Mesenchymal stem cell (in vitro differentiated cells and primary cell): ENCODE data around the gene COL25A1.
"Not testable (repeated sequence)": the region's sequence is repeated elsewhere in the genome, so short reads cannot be mapped to it uniquely, and the experiment has no call there.

ENCODE experiments used
- DNase-seq: peaks from one replicate; pipeline ENCODE4 v3.0.0-alpha.2; 2013
- H2AFZ ChIP-seq: one replicate; pipeline ENCODE4 v1.6.1; 2013; ENCODE audit warnings: low read depth, mild to moderate bottlenecking, control low read depth, inconsistent platforms, low read length, moderate library complexity
- H2AK5ac ChIP-seq: 2 replicates; pipeline ENCODE4 v1.6.1; 2013; ENCODE audit warnings: low read length, moderate library complexity, mild to moderate bottlenecking, inconsistent platforms; ENCODE audit not compliant: severe bottlenecking
- H2BK120ac ChIP-seq: one replicate; pipeline ENCODE4 v1.6.1; 2013; ENCODE audit warnings: low read depth, mild to moderate bottlenecking, inconsistent platforms, low read length, moderate library complexity
- H2BK12ac ChIP-seq, 2 experiments: one replicate each; pipeline ENCODE4 v1.6.1; 2013; ENCODE audit warnings: inconsistent platforms in 2 of 2, low read length in 2 of 2, mild to moderate bottlenecking in 2 of 2, moderate library complexity in 2 of 2, control low read depth in 1 of 2
- H2BK15ac ChIP-seq: one replicate; pipeline ENCODE4 v1.6.1; 2013; ENCODE audit warnings: mild to moderate bottlenecking, low read depth, inconsistent platforms; ENCODE audit not compliant: poor library complexity, severe bottlenecking
- H2BK5ac ChIP-seq: 2 replicates; pipeline ENCODE4 v1.6.1; 2013; ENCODE audit warnings: low read depth, mild to moderate bottlenecking, low read length, control low read depth, inconsistent platforms; ENCODE audit not compliant: poor library complexity, severe bottlenecking
- H3K14ac ChIP-seq, 2 experiments: one replicate each; pipeline ENCODE4 v1.6.1; 2013; ENCODE audit warnings: inconsistent platforms in 2 of 2, low read length in 2 of 2, control low read depth in 1 of 2, mild to moderate bottlenecking in 1 of 2, moderate library complexity in 1 of 2
- H3K18ac ChIP-seq, 2 experiments: one replicate each; pipeline ENCODE4 v1.6.1; 2013; ENCODE audit warnings: inconsistent platforms in 2 of 2, low read length in 2 of 2, control low read depth in 1 of 2, low read depth in 1 of 2, mild to moderate bottlenecking in 1 of 2
- H3K23ac ChIP-seq, 2 experiments: one replicate each; pipeline ENCODE4 v1.6.1; 2013; ENCODE audit warnings: inconsistent platforms in 2 of 2, low read length in 2 of 2, mild to moderate bottlenecking in 2 of 2, moderate library complexity in 2 of 2, control low read depth in 1 of 2
- H3K27ac ChIP-seq: 2 replicates; pipeline ENCODE4 v1.5.1; 2013; ENCODE audit warnings: mild to moderate bottlenecking, moderate library complexity, low read length, control low read depth, inconsistent platforms; ENCODE audit not compliant: poor library complexity, severe bottlenecking
- H3K27me3 ChIP-seq, 2 experiments: 2 replicates each; pipeline versions ENCODE4 v1.6.1 to v1.7.0; 2013; ENCODE audit warnings: low read length in 2 of 2, mild to moderate bottlenecking in 2 of 2, moderate library complexity in 2 of 2, control low read depth in 1 of 2, inconsistent platforms in 1 of 2; ENCODE audit not compliant: control insufficient read depth in 1 of 2, insufficient read depth in 1 of 2
- H3K36me3 ChIP-seq, 2 experiments: 2 replicates each; pipeline versions ENCODE4 v1.6.1 to v1.7.0; 2013; ENCODE audit warnings: low read length in 2 of 2, control low read depth in 1 of 2, inconsistent platforms in 1 of 2, low read depth in 1 of 2, mild to moderate bottlenecking in 1 of 2; ENCODE audit not compliant: insufficient read depth in 2 of 2, control insufficient read depth in 1 of 2
- H3K4ac ChIP-seq, 2 experiments: one replicate each; pipeline ENCODE4 v1.6.1; 2013; ENCODE audit warnings: inconsistent platforms in 2 of 2, low read length in 2 of 2, mild to moderate bottlenecking in 2 of 2, moderate library complexity in 2 of 2, control low read depth in 1 of 2, low read depth in 1 of 2
- H3K4me1 ChIP-seq: 2 replicates; pipeline ENCODE4 v1.6.1; 2013; ENCODE audit warnings: low read depth, low read length, control low read depth; ENCODE audit not compliant: control insufficient read depth, insufficient read depth
- H3K4me2 ChIP-seq: 2 replicates; pipeline ENCODE4 v1.6.1; 2013; ENCODE audit warnings: low read length, mild to moderate bottlenecking, inconsistent platforms; ENCODE audit not compliant: poor library complexity, severe bottlenecking
- H3K4me3 ChIP-seq, 2 experiments: 2 replicates each; pipeline versions ENCODE4 v1.5.1 to v1.7.0; 2013; ENCODE audit warnings: low read length in 2 of 2, mild to moderate bottlenecking in 2 of 2, control low read depth in 1 of 2, low read depth in 1 of 2; ENCODE audit not compliant: insufficient read depth in 1 of 2
- H3K79me1 ChIP-seq: replicated peaks from 2 replicates; pipeline ENCODE4 v1.6.1; 2013; ENCODE audit warnings: mild to moderate bottlenecking, control low read depth, low read length, inconsistent platforms; ENCODE audit not compliant: poor library complexity, severe bottlenecking
- H3K9ac ChIP-seq: 2 replicates; pipeline ENCODE4 v1.7.0; 2013; ENCODE audit warnings: mild to moderate bottlenecking, low read length, moderate library complexity
- H3K9me3 ChIP-seq: 2 replicates; pipeline ENCODE4 v1.7.0; 2013; ENCODE audit warnings: mild to moderate bottlenecking, low read length; ENCODE audit not compliant: control insufficient read depth
- H4K8ac ChIP-seq: one replicate; pipeline ENCODE4 v1.6.1; 2013; ENCODE audit warnings: inconsistent platforms, mild to moderate bottlenecking, low read length, moderate library complexity
- H4K91ac ChIP-seq: one replicate; pipeline ENCODE4 v1.6.1; 2013; ENCODE audit warnings: mild to moderate bottlenecking, low read length, inconsistent platforms
- WGBS: methylation state at CpG from one replicate; pipeline ENCODE4 v1.1.7; 2013; ENCODE audit warnings: mixed read lengths; 5-methylcytosine and 5-hydroxymethylcytosine counted together

Gene COL25A1

DNA sequence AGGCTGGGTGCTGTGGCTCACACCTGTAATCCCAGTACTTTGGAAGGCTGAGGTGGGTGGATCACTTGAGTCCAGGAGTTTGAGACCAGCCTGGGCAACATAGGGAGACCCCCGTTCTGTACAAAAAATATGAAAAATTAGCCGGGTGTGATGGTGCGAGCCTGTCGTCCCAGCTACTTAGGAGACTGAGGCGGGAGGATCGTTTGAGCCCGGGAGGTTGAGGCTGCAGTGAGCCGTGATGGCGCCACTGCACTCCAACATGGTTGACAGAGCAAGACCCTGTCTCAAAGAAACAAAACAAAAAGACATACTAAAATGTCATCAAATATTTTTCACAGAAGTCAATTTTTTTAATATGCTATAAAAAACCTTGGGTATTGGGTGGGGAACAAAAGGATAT lies 432.5 kb downstream of the COL25A1 start:
- not testable (repeated sequence) for H2BK12ac ChIP-seq, H4K91ac ChIP-seq, H3K4ac ChIP-seq, H3K9ac ChIP-seq, H2AFZ ChIP-seq, H2BK15ac ChIP-seq, H3K18ac ChIP-seq, H3K79me1 ChIP-seq, H3K9me3 ChIP-seq, H3K4me1 ChIP-seq, H3K27me3 ChIP-seq, DNase-seq, H2BK5ac ChIP-seq, H2BK120ac ChIP-seq, H3K23ac ChIP-seq, H2AK5ac ChIP-seq, H3K4me3 ChIP-seq, H3K36me3 ChIP-seq, H4K8ac ChIP-seq, H3K14ac ChIP-seq, H3K27ac ChIP-seq, H3K4me2 ChIP-seq
- WGBS = 98% methylated on average over 7 of the region's 9 CpGs

DNA sequence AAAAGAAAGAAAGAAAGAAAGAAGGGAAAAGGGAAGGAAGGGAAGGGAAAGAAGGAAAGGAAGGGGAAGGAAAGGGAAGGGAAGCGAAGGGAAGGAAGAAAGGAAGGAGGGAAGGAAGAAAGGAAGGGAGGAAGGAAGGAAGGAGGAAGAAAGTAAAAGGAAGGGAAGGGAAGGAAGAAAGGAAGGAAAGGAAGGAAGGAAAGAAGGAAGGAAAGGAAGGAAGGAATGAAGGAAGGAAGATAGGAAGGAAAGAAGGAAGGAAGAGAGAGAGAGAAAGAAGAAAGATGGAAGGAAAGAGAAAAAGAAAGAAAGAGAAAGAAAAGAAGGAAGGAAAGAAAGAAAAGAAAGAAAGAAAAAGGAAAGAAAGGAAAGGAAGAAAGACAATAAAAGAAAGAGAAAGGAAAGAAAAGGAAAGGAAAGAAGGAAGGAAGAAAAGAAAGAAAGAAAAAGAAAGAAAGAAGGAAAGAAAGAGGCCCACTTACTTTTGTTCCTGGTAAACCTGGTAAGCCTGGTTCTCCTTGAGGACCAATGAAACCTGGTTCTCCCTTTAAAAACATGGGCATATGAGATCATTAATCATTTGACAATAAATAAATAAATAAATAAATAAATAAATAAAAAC lies 433.7 kb downstream of the COL25A1 start:
- DNase-seq = no peak
- Histone ChIP-seq H2BK5ac (no peak overlapping the region), H3K27me3 (no peaks in the 10 kb centered on the region), H4K8ac (no peak overlapping the region), H3K14ac (no peak overlapping the region), H3K18ac (no peak overlapping the region), H3K27ac (no peak overlapping the region), H3K9ac (no peak overlapping the region), H2AFZ (no peak overlapping the region), H3K4me2 (no peak overlapping the region), H3K4me3 (no peak overlapping the region), H3K23ac (no peak overlapping the region), H2BK120ac (no peak overlapping the region), H3K9me3 (no peaks in the 10 kb centered on the region), H3K36me3 (no peaks in the 10 kb centered on the region), H3K4ac (no peak overlapping the region), H2BK12ac (no peak overlapping the region), H2AK5ac (no peak overlapping the region), H3K79me1 (no peaks in the 10 kb centered on the region), H3K4me1 (no peaks in the 10 kb centered on the region), H2BK15ac (no peak overlapping the region), H4K91ac (no peak overlapping the region)
- WGBS = 92% methylated on average over 1 of the region's 1 CpG

DNA sequence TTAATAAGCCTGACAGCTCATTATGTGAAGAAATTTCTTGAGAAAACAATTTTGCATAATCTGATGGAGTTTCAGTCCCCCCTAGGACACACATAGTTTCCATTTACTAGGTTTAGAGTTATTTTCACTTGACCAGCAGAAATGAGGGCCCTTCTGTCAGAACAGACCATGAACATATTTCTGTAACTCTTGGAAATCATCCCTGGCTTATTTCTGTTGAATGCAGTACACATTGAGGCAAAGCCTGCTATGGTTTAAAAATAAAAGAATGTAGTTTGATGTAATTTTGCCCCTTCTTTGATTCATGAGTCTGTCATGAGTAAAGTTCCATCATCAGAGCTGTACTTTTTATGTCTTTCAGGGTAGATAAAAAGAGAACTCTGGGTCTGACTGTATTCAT lies 435.0 kb downstream of the COL25A1 start:
- H3K4me2 ChIP-seq = no peak overlapping the region
- no peak overlapping the region for H3K9ac ChIP-seq
- no peaks in the 10 kb centered on the region for H3K4me1 ChIP-seq
- H2BK12ac ChIP-seq = no peak overlapping the region
- no peak overlapping the region for H2AK5ac ChIP-seq
- no peak overlapping the region for H3K23ac ChIP-seq
- H3K9me3 ChIP-seq = no peaks in the 10 kb centered on the region
- H3K4me3 ChIP-seq = no peak overlapping the region
- no peaks in the 10 kb centered on the region for H3K36me3 ChIP-seq
- no peak overlapping the region for H3K27ac ChIP-seq
- H4K8ac ChIP-seq = no peak overlapping the region
- no peak overlapping the region for H3K4ac ChIP-seq
- no peak overlapping the region for H2AFZ ChIP-seq
- H4K91ac ChIP-seq = no peak overlapping the region
- H2BK5ac ChIP-seq = no peak overlapping the region
- H3K27me3 ChIP-seq = no peaks in the 10 kb centered on the region
- H2BK120ac ChIP-seq = no peak overlapping the region
- no peak for DNase-seq
- no peak overlapping the region for H3K14ac ChIP-seq
- no peak overlapping the region for H3K18ac ChIP-seq
- no peak overlapping the region for H2BK15ac ChIP-seq
- H3K79me1 ChIP-seq = no peaks in the 10 kb centered on the region

DNA sequence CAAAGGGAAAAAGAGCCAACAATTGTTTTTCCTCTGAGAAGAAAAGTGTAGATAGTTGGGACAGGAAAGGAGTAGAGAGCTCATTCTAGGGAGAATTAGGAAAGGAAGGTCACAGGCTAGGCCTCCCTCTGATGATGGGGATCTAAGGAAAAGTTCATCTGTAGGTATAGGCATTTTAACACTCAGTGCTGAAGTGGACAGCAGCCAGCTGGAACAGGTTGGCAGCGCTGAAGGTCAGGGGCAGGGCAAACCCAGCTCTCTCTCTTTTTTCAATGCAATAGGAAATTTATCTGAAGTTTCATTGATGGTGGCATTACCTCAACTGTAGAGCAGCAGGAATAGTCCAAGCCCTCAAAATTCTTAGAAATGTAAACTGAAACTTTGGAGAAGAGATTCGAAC lies 441.1 kb downstream of the COL25A1 start:
- no CpG with 5 or more reads among the region's 2 CpGs for WGBS
- no peak overlapping the region for H2BK15ac ChIP-seq
- H3K9ac ChIP-seq = no peak overlapping the region
- no peak overlapping the region for H3K4me2 ChIP-seq
- H2AK5ac ChIP-seq = no peak overlapping the region
- no peak for DNase-seq
- no peak overlapping the region for H3K4me3 ChIP-seq
- no peak overlapping the region for H4K8ac ChIP-seq
- H3K9me3 ChIP-seq = no peaks in the 10 kb centered on the region
- no peaks in the 10 kb centered on the region for H3K4me1 ChIP-seq
- H2AFZ ChIP-seq = no peak overlapping the region
- no peak overlapping the region for H2BK120ac ChIP-seq
- no peak overlapping the region for H3K27ac ChIP-seq
- no peak overlapping the region for H4K91ac ChIP-seq
- no peak overlapping the region for H2BK12ac ChIP-seq
- H3K23ac ChIP-seq = no peak overlapping the region
- H3K27me3 ChIP-seq = no peaks in the 10 kb centered on the region
- H3K4ac ChIP-seq = no peak overlapping the region
- H2BK5ac ChIP-seq = no peak overlapping the region
- H3K36me3 ChIP-seq = no peaks in the 10 kb centered on the region
- no peak overlapping the region for H3K14ac ChIP-seq
- no peak overlapping the region for H3K18ac ChIP-seq
- no peaks in the 10 kb centered on the region for H3K79me1 ChIP-seq
